Activated naive CD8-positive, alpha-beta T cell treated with anti-CD3 and anti-CD28 coated beads, Interleukin-2, amount 10 ng/mL, durations not matched to agents 7 days and 5 days (primary cell): ENCODE data around the gene EREG. TPM values are rescaled to one million over a fixed set of nuclear protein-coding genes. Genes with fewer than 3 reads are reported as not detected.
"Not testable (repeated sequence)": the region's sequence is repeated elsewhere in the genome, so short reads cannot be mapped to it uniquely, and the experiment has no call there.

Source experiments
- ATAC-seq: fragments of 150-1000 bp; cut with Tn5 transposase; one replicate; pipeline ENCODE4 v1.10.0; 2021; ENCODE audit warnings: low read depth, moderate library complexity
- POLR2A ChIA-PET: fragments of 350-600 bp; sonication (Branson Sonifier 250); formaldehyde crosslinking; loops from one replicate; lab custom pipeline; 2021; ENCODE audit warnings: antibody characterized with exemption; lab: Charles Lee
- DNase-seq: peaks from one replicate; pipeline ENCODE4 v3.0.0; 2021
- H3K27ac Mint-ChIP-seq: one replicate; pipeline ENCODE4 v1.8.0; 2022; ENCODE audit warnings: mild to moderate bottlenecking, mixed read lengths
- H3K27me3 Mint-ChIP-seq: one replicate; pipeline ENCODE4 v1.8.0; 2022; ENCODE audit warnings: mild to moderate bottlenecking, moderate library complexity, mixed read lengths
- H3K36me3 Mint-ChIP-seq: one replicate; pipeline ENCODE4 v1.8.0; 2021; ENCODE audit warnings: mild to moderate bottlenecking, mixed read lengths
- H3K4me1 Mint-ChIP-seq: one replicate; pipeline ENCODE4 v1.8.0; 2021; ENCODE audit warnings: mixed read lengths
- H3K4me3 Mint-ChIP-seq: one replicate; pipeline ENCODE4 v1.8.0; 2022; ENCODE audit warnings: mild to moderate bottlenecking, moderate library complexity, mixed read lengths
- H3K9me3 Mint-ChIP-seq: one replicate; pipeline ENCODE4 v1.8.0; 2021; ENCODE audit warnings: mixed read lengths
- total RNA-seq, 2 experiments: library from RNA; stranded (reverse); gene quantifications; one replicate each; pipeline ENCODE4 v1.2.3, GENCODE V29; 2021

The EREG gene
- total RNA-seq, 2 experiments from 2014 or later = not detected

GRCh38 chr4:74329307-74329706, 35.6 kb upstream of the EREG start:
- POLR2A ChIA-PET = no interaction called here

GRCh38 chr4:74330295-74330750, 34.6 kb upstream of the EREG start:
- Mint-ChIP-seq H3K27ac (no peak overlapping the region), H3K9me3 (no peaks in the 10 kb centered on the region), H3K4me3 (no peak overlapping the region), H3K36me3 (no peaks in the 10 kb centered on the region), H3K4me1 (no peaks in the 10 kb centered on the region), H3K27me3 (peaks cover 23% of the 10 kb centered on the region)
- POLR2A ChIA-PET = no interaction called here
- DNase-seq = no peak
- no peak for ATAC-seq

More at GRCh38 chr4:74329307-74329706, 35.6 kb upstream of the EREG start:
- Mint-ChIP-seq H3K27ac (no peak overlapping the region), H3K36me3 (no peaks in the 10 kb centered on the region), H3K4me3 (no peak overlapping the region), H3K4me1 (no peaks in the 10 kb centered on the region), H3K9me3 (no peaks in the 10 kb centered on the region), H3K27me3 (peaks cover 23% of the 10 kb centered on the region)
- no peak for ATAC-seq
- no peak for DNase-seq

- Mint-ChIP-seq H3K4me3 (no peak overlapping the region), H3K27me3 (peaks cover 23% of the 10 kb centered on the region), H3K27ac (no peak overlapping the region), H3K36me3 (no peaks in the 10 kb centered on the region), H3K4me1 (no peaks in the 10 kb centered on the region), H3K9me3 (no peaks in the 10 kb centered on the region)
- no peak for ATAC-seq
- DNase-seq = no peak
- POLR2A ChIA-PET = no interaction called here
Observed at GRCh38 chr4:74331252-74331651, 33.7 kb upstream of the EREG start.

- no peaks in the 10 kb centered on the region for H3K36me3 Mint-ChIP-seq
- DNase-seq (no peak), ATAC-seq (no peak)
- no peaks in the 10 kb centered on the region for H3K4me1 Mint-ChIP-seq
- POLR2A ChIA-PET = no interaction called here
- no peak overlapping the region for H3K27ac Mint-ChIP-seq
- H3K9me3 Mint-ChIP-seq = no peaks in the 10 kb centered on the region
- H3K4me3 Mint-ChIP-seq = no peak overlapping the region
- peaks cover 23% of the 10 kb centered on the region for H3K27me3 Mint-ChIP-seq
Observed at GRCh38 chr4:74331944-74332343, 33.0 kb upstream of the EREG start.

GRCh38 chr4:74334636-74335035, 30.3 kb upstream of the EREG start:
- H3K36me3 Mint-ChIP-seq = no peaks in the 10 kb centered on the region
- no peaks in the 10 kb centered on the region for H3K9me3 Mint-ChIP-seq
- H3K4me1 Mint-ChIP-seq = no peaks in the 10 kb centered on the region
- ATAC-seq (no peak), DNase-seq (no peak)
- H3K27ac Mint-ChIP-seq = no peak overlapping the region
- no peak overlapping the region for H3K4me3 Mint-ChIP-seq
- H3K27me3 Mint-ChIP-seq = peaks cover 15% of the 10 kb centered on the region
- POLR2A ChIA-PET = no interaction called here

- POLR2A ChIA-PET = no interaction called here
- H3K9me3 Mint-ChIP-seq = no peaks in the 10 kb centered on the region
- H3K27ac Mint-ChIP-seq = no peak overlapping the region
- H3K4me1 Mint-ChIP-seq = no peaks in the 10 kb centered on the region
- DNase-seq (no peak), ATAC-seq (no peak)
- peaks cover 10% of the 10 kb centered on the region for H3K27me3 Mint-ChIP-seq
- H3K36me3 Mint-ChIP-seq = no peaks in the 10 kb centered on the region
- no peak overlapping the region for H3K4me3 Mint-ChIP-seq
Observed at GRCh38 chr4:74335341-74336021, 29.5 kb upstream of the EREG start.

- Mint-ChIP-seq H3K36me3 (no peaks in the 10 kb centered on the region), H3K4me3 (no peak overlapping the region), H3K9me3 (peaks cover 6% of the 10 kb centered on the region), H3K27me3 (no peaks in the 10 kb centered on the region), H3K27ac (no peak overlapping the region), H3K4me1 (no peaks in the 10 kb centered on the region)
- POLR2A ChIA-PET = no interaction called here
- ATAC-seq = no peak
- no peak for DNase-seq
Observed at GRCh38 chr4:74338792-74339333, 26.1 kb upstream of the EREG start.

GRCh38 chr4:74339501-74339900, 25.4 kb upstream of the EREG start:
- POLR2A ChIA-PET = no interaction called here
- Mint-ChIP-seq H3K27ac (no peak overlapping the region), H3K9me3 (peaks cover 7% of the 10 kb centered on the region), H3K27me3 (no peaks in the 10 kb centered on the region), H3K4me1 (no peaks in the 10 kb centered on the region), H3K36me3 (no peaks in the 10 kb centered on the region), H3K4me3 (no peak overlapping the region)
- DNase-seq = no peak
- no peak for ATAC-seq

GRCh38 chr4:74340421-74340820, 24.5 kb upstream of the EREG start:
- H3K4me1 Mint-ChIP-seq, POLR2A ChIA-PET, H3K27ac Mint-ChIP-seq, H3K27me3 Mint-ChIP-seq, DNase-seq, ATAC-seq, H3K4me3 Mint-ChIP-seq, H3K36me3 Mint-ChIP-seq: not testable (repeated sequence)
- H3K9me3 Mint-ChIP-seq = peaks cover 11% of the 10 kb centered on the region

- POLR2A ChIA-PET = no interaction called here
- DNase-seq = no peak
- H3K36me3 Mint-ChIP-seq = no peaks in the 10 kb centered on the region
- H3K4me1 Mint-ChIP-seq = peaks cover 2% of the 10 kb centered on the region
- H3K27ac Mint-ChIP-seq = no peak overlapping the region
- peaks cover 6% of the 10 kb centered on the region for H3K27me3 Mint-ChIP-seq
- H3K9me3 Mint-ChIP-seq = peaks cover 12% of the 10 kb centered on the region
- no peak for ATAC-seq
- no peak overlapping the region for H3K4me3 Mint-ChIP-seq
Observed at GRCh38 chr4:74344031-74344430, 20.9 kb upstream of the EREG start.

- no peaks in the 10 kb centered on the region for H3K36me3 Mint-ChIP-seq
- H3K4me1 Mint-ChIP-seq = no peaks in the 10 kb centered on the region
- peaks cover 12% of the 10 kb centered on the region for H3K27me3 Mint-ChIP-seq
- DNase-seq (no peak), ATAC-seq (no peak)
- POLR2A ChIA-PET = no interaction called here
- H3K9me3 Mint-ChIP-seq = no peaks in the 10 kb centered on the region
- H3K4me3 Mint-ChIP-seq = no peak overlapping the region
- H3K27ac Mint-ChIP-seq = no peak overlapping the region
Observed at GRCh38 chr4:74353858-74354257, 11.1 kb upstream of the EREG start.

GRCh38 chr4:74357965-74358364, 7.0 kb upstream of the EREG start:
- DNase-seq (no peak), ATAC-seq (no peak)
- Mint-ChIP-seq H3K9me3 (no peaks in the 10 kb centered on the region), H3K36me3 (no peaks in the 10 kb centered on the region), H3K4me3 (no peak overlapping the region), H3K4me1 (no peaks in the 10 kb centered on the region), H3K27me3 (peaks cover 19% of the 10 kb centered on the region), H3K27ac (no peak overlapping the region)
- POLR2A ChIA-PET = no interaction called here

GRCh38 chr4:74361671-74362070, 3.3 kb upstream of the EREG start:
- Mint-ChIP-seq H3K9me3 (no peaks in the 10 kb centered on the region), H3K4me3 (no peak overlapping the region), H3K27ac (no peak overlapping the region), H3K36me3 (no peaks in the 10 kb centered on the region), H3K27me3 (peaks cover 38% of the 10 kb centered on the region), H3K4me1 (peaks cover 6% of the 10 kb centered on the region)
- ATAC-seq (no peak), DNase-seq (no peak)
- POLR2A ChIA-PET = interaction anchor here (0.6 kb wide), 1 partner anchor 11 kb away, joined by 7 read pairs; no protein-coding TSS in a partner anchor

GRCh38 chr4:74362347-74362746, 2.6 kb upstream of the EREG start:
- ATAC-seq (no peak), DNase-seq (no peak)
- H3K4me3 Mint-ChIP-seq = no peak overlapping the region
- H3K36me3 Mint-ChIP-seq = no peaks in the 10 kb centered on the region
- peaks cover 6% of the 10 kb centered on the region for H3K4me1 Mint-ChIP-seq
- no peaks in the 10 kb centered on the region for H3K9me3 Mint-ChIP-seq
- POLR2A ChIA-PET = interaction anchor here (0.7 kb wide), 1 partner anchor 312 kb away, joined by 3 read pairs; no protein-coding TSS in a partner anchor
- peaks cover 41% of the 10 kb centered on the region for H3K27me3 Mint-ChIP-seq
- no peak overlapping the region for H3K27ac Mint-ChIP-seq
